Right lobe of liver (tissue), 4 donors: ENCODE data around the gene GCNT1.

ENCODE experiments used
- CTCF ChIP-seq, 4 donors: fragments of 200-600 bp in 3 of 4; fragments of 450-650 bp in 1 of 4; IDR thresholded peaks; one replicate each; pipeline versions ENCODE4 v1.5.1 to v1.8.0; 2016 to 2022; ENCODE audit warnings: antibody characterized with exemption in 4 of 4, mild to moderate bottlenecking in 2 of 4
- POLR2A ChIP-seq: fragments of 450-650 bp; IDR thresholded peaks from one replicate; pipeline ENCODE4 v1.6.1; 2017; ENCODE audit warnings: antibody characterized with exemption, mild to moderate bottlenecking
- donor health status: DM: no; HTN: no; CAD: no.
- donor health status: DM: no; HTN: no; CAD: no.
- donor health status: DM: no; HTN: yes; CAD: no.

- TF ChIP-seq POLR2A (no peak), CTCF (IDR thresholded peaks at IDR 0.05) (no peak)
Observed at GRCh38 chr9:76412638-76413037, 46.3 kb upstream of the GCNT1 start.
